HepG2 (cell line): ENCODE data around the gene ORMDL3. TPM values are rescaled to one million over a fixed set of nuclear protein-coding genes. Genes with fewer than 3 reads are reported as not detected.

Experiments used
- ATAC-seq: fragments of 200-7000 bp; cut with Tn5 transposase; 3 replicates; pipeline ENCODE4 v1.9.1; 2020; ENCODE audit warnings: mild to moderate bottlenecking, moderate library complexity
- BruUV-seq: library from RNA; stranded (reverse); fragments of 400-500 nt; replicated peaks from 2 replicates; lab custom pipeline; 2021; lab: Mats Ljungman, UMichigan
- CTCF ChIA-PET: fragments of 300-600 bp; formaldehyde crosslinking; extraction: SDS; loops from one replicate; lab custom pipeline; 2021; ENCODE audit warnings: low total read pairs, inconsistent platforms, low intra/inter-chr PET ratio; lab: Yijun Ruan, JAX
- POLR2A ChIA-PET: fragments of 350-600 bp; sonication (Branson Sonifier 250); formaldehyde crosslinking; loops from one replicate; lab custom pipeline; 2020; ENCODE audit warnings: antibody characterized with exemption, inconsistent platforms; lab: Yijun Ruan, JAX
- DNase-seq: peaks from one replicate; pipeline ENCODE4 v3.0.0-alpha.2; 2015; ENCODE audit warnings: low spot score
- FAIRE-seq: peaks from 3 replicates; lab custom pipeline; 2011; peaks lifted over from hg19 to GRCh38; lab: Jason Lieb, UNC
- H2AFZ ChIP-seq: one replicate; pipeline ENCODE4 v1.6.1; 2011; ENCODE audit warnings: low read length, inconsistent platforms
- H3K27ac ChIP-seq: fragments of 300-600 bp; 3 replicates; pipeline ENCODE4 v1.8.0; 2011; ENCODE audit warnings: mixed run types, mild to moderate bottlenecking, mixed read lengths, low read length, inconsistent platforms; ENCODE audit not compliant: insufficient read depth; ENCODE audit errors: extremely low read length
- H3K27me3 ChIP-seq, 2 experiments: fragments of 200-600 bp in 1 of 2; 2 replicates in 1 of 2; 3 replicates in 1 of 2; pipeline versions ENCODE4 v1.6.0 to v1.8.0; 2011; ENCODE audit warnings: low read length in 2 of 2, mild to moderate bottlenecking in 2 of 2, moderate library complexity in 2 of 2, inconsistent platforms in 1 of 2; ENCODE audit not compliant: insufficient read depth in 2 of 2, control insufficient read depth in 1 of 2
- H3K36me3 ChIP-seq, 2 experiments: fragments of 200-600 bp in 1 of 2; replicated peaks in 1 of 2; 2 replicates in 1 of 2; 3 replicates in 1 of 2; pipeline versions ENCODE4 v1.5.1 to v1.8.0; 2011; ENCODE audit warnings: low read length in 2 of 2, inconsistent platforms in 1 of 2; ENCODE audit not compliant: insufficient read depth in 2 of 2, control insufficient read depth in 1 of 2
- H3K4me1 ChIP-seq: 2 replicates; pipeline ENCODE4 v1.5.1; 2012; ENCODE audit warnings: low read length, inconsistent platforms; ENCODE audit not compliant: insufficient read depth
- H3K4me2 ChIP-seq: 2 replicates; pipeline ENCODE4 v1.6.0; 2011; ENCODE audit warnings: low read depth, low read length, inconsistent platforms
- H3K4me3 ChIP-seq, 3 experiments: fragments of 200-600 bp in 1 of 3; sonication (generic), shearing (Covaris generic) in 1 of 3; replicated peaks in 1 of 3; 2 replicates each; pipeline ENCODE4 v1.5.1; 2011 to 2016; ENCODE audit warnings: low read length in 3 of 3, inconsistent platforms in 2 of 3, low read depth in 2 of 3, mild to moderate bottlenecking in 2 of 3, control low read depth in 1 of 3, mixed read lengths in 1 of 3; ENCODE audit not compliant: insufficient read depth in 1 of 3
- H3K79me2 ChIP-seq: one replicate; pipeline ENCODE4 v1.6.1; 2011; ENCODE audit warnings: low read length, inconsistent platforms; ENCODE audit not compliant: insufficient read depth
- H3K9ac ChIP-seq: 2 replicates; pipeline ENCODE4 v1.6.0; 2011; ENCODE audit warnings: mild to moderate bottlenecking, low read depth, low read length, inconsistent platforms; ENCODE audit not compliant: insufficient read depth
- H3K9me3 ChIP-seq: 2 replicates; pipeline ENCODE4 v1.5.1; 2012; ENCODE audit warnings: mild to moderate bottlenecking, low read length
- H4K20me1 ChIP-seq: 2 replicates; pipeline ENCODE4 v1.6.0; 2011; ENCODE audit warnings: inconsistent platforms, mild to moderate bottlenecking, low read length, moderate library complexity; ENCODE audit not compliant: insufficient read depth
- HNRNPL ChIP-seq: fragments of 200-400 bp; formaldehyde crosslinking; IDR thresholded peaks from 2 replicates; pipeline ENCODE4 v1.6.1; 2017; ENCODE audit warnings: mild to moderate bottlenecking, low read depth, low read length
- SATB2 ChIP-seq: sonication (generic); formaldehyde crosslinking; IDR thresholded peaks from 2 replicates; pipeline ENCODE4 v1.5.0; 2020; ENCODE audit warnings: missing genetic modification reagents
- TGIF2 ChIP-seq: IDR thresholded peaks from 2 replicates; pipeline ENCODE4 v1.6.1; 2016; ENCODE audit warnings: control low read depth, missing compliant biosample characterization
- ZMYM2 ChIP-seq: sonication (generic); formaldehyde crosslinking; IDR thresholded peaks from 2 replicates; pipeline ENCODE4 v1.8.0; 2022; ENCODE audit warnings: mild to moderate bottlenecking, missing genetic modification reagents
- ZNF572 ChIP-seq: sonication (generic); formaldehyde crosslinking; IDR thresholded peaks from 2 replicates; pipeline ENCODE4 v1.5.1; 2020; ENCODE audit warnings: mild to moderate bottlenecking, missing genetic modification reagents
- ZNF639 ChIP-seq: conservative IDR thresholded peaks from 2 replicates; pipeline ENCODE4 v1.6.1; 2018; ENCODE audit warnings: missing genetic modification reagents
- WGBS: methylation state at CpG from one replicate; pipeline ENCODE4 v1.1.6; 2017; ENCODE audit warnings: low lambda C conversion rate; 5-methylcytosine and 5-hydroxymethylcytosine counted together
- in situ Hi-C: cut with HindIII; loops from 2 replicates; pipeline ENCODE4 v1.10.0; 2017; ENCODE audit warnings: low pct_unique_long_range_greater_than_20kb; ENCODE audit not compliant: extremely low pct_ligation_motif_present
- intact Hi-C: fragments of 100-400 bp; cut with micrococcal nuclease; formaldehyde crosslinking; loops from one replicate; pipeline ENCODE4 v1.10.0; 2022; ENCODE audit not compliant: unreplicated experiment
- polyA plus RNA-seq, 8 experiments: library from polyadenylated mRNA; depleted of rRNA in 3 of 8; stranded (reverse) in 7 of 8; unstranded in 1 of 8; fragments of >200 nt; fragmentation: Illumina TruSeq in 4 of 8; extraction: Trizol in 4 of 8; gene quantifications; 2 replicates each; pipeline versions ENCODE4 v1.2.1 to v1.2.3, GENCODE V29; 2011 to 2016; ENCODE audit warnings: low read depth in 4 of 8, missing spikeins in 1 of 8, mixed read lengths in 1 of 8; ENCODE audit not compliant: insufficient read depth in 1 of 8
- total RNA-seq, 5 experiments: library from RNA; depleted of rRNA; stranded (reverse); fragments of >200 nt; fragmentation: Illumina TruSeq; extraction: Trizol; gene quantifications; 2 replicates each; pipeline ENCODE4 v1.2.3, GENCODE V29; 2016; ENCODE audit warnings: low read depth in 1 of 5
- TF ChIP-seq, protein P1 (sequence below): sonication (generic); formaldehyde crosslinking; IDR thresholded peaks from 2 replicates; pipeline ENCODE4 v1.5.0; 2020; ENCODE audit warnings: missing genetic modification reagents

Gene ORMDL3
- total and polyA plus RNA-seq, 2 of the 13 experiments (the other 11 are each of a cell fraction or from before 2014, with no cell fraction given), result 181 to 384 TPM

GRCh38 chr17:39943702-39944392 is 16.4 kb upstream of the ORMDL3 start:
- in situ Hi-C loops (no loop called here), intact Hi-C loops (no loop called here)
- Histone ChIP-seq H3K9ac (no peak overlapping the region), H3K36me3 (no peaks in the 10 kb centered on the region), H3K4me2 (no peak overlapping the region), H3K27me3 (peaks cover 16 to 36% of the 10 kb centered on the region in 2 experiments; a peak in 3 of 5 replicates), H4K20me1 (no peaks in the 10 kb centered on the region), H3K9me3 (no peaks in the 10 kb centered on the region), H3K4me1 (peaks cover 34% of the 10 kb centered on the region), H3K4me3 (no peak overlapping the region), H3K27ac (no peak overlapping the region), H2AFZ (no peak overlapping the region), H3K79me2 (no peaks in the 10 kb centered on the region)
- DNase-seq (no peak), ATAC-seq (no peak), FAIRE-seq (no peak)
- ChIA-PET CTCF (no interaction called here), POLR2A (no interaction called here)
- no TSS peak for BruUV-seq
- TF ChIP-seq ZMYM2, result no peak
- TF ChIP-seq, protein P1, sequence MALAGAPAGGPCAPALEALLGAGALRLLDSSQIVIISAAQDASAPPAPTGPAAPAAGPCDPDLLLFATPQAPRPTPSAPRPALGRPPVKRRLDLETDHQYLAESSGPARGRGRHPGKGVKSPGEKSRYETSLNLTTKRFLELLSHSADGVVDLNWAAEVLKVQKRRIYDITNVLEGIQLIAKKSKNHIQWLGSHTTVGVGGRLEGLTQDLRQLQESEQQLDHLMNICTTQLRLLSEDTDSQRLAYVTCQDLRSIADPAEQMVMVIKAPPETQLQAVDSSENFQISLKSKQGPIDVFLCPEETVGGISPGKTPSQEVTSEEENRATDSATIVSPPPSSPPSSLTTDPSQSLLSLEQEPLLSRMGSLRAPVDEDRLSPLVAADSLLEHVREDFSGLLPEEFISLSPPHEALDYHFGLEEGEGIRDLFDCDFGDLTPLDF (CRISPR knock-in tag), result no peak
- TF ChIP-seq TGIF2 (CRISPR knock-in tag), result no peak
- peak; percentile 77; the same call in 1 of the 2 replicates for TF ChIP-seq HNRNPL
- no peak for TF ChIP-seq SATB2 (CRISPR knock-in tag)
- no peak for TF ChIP-seq ZNF572 (CRISPR knock-in tag)
- TF ChIP-seq ZNF639, result no peak
- WGBS, result 42% methylated on average over 10 of the region's 14 CpGs
